H9 (cell line): Measurements from ENCODE around the gene SRC. TPM values are rescaled to one million over a fixed set of nuclear protein-coding genes. Genes with fewer than 3 reads are reported as not detected.
A peak's percentile ranks its signal among the peaks of the same experiment; 100 is the strongest.

Experiments
- DNase-seq: peaks from one replicate; pipeline ENCODE4 v3.0.0-alpha.2; 2017
- H2AFZ ChIP-seq: one replicate; pipeline ENCODE4 v1.6.1; 2013; ENCODE audit warnings: mild to moderate bottlenecking, low read length, control low read depth, moderate library complexity
- H2AK5ac ChIP-seq: 2 replicates; pipeline ENCODE4 v1.6.1; 2013; ENCODE audit warnings: low read length, control low read depth, mixed read lengths; ENCODE audit not compliant: insufficient read length
- H2BK120ac ChIP-seq: one replicate; pipeline ENCODE4 v1.6.1; 2013; ENCODE audit warnings: low read depth, mild to moderate bottlenecking, low read length, control low read depth, inconsistent platforms; ENCODE audit not compliant: poor library complexity, severe bottlenecking
- H2BK12ac ChIP-seq: 2 replicates; pipeline ENCODE4 v1.6.1; 2013; ENCODE audit warnings: low read length, control low read depth, mixed read lengths, low read depth; ENCODE audit not compliant: insufficient read length
- H2BK15ac ChIP-seq: 2 replicates; pipeline ENCODE4 v1.6.1; 2013; ENCODE audit warnings: low read depth, low read length, control low read depth
- H2BK20ac ChIP-seq: one replicate; pipeline ENCODE4 v1.6.1; 2013; ENCODE audit warnings: low read depth, mild to moderate bottlenecking, low read length, control low read depth, inconsistent platforms; ENCODE audit not compliant: poor library complexity, severe bottlenecking
- H2BK5ac ChIP-seq: 2 replicates; pipeline ENCODE4 v1.6.1; 2013; ENCODE audit warnings: low read length, control low read depth, mixed read lengths; ENCODE audit not compliant: insufficient read length
- H3K14ac ChIP-seq: 2 replicates; pipeline ENCODE4 v1.6.1; 2013; ENCODE audit warnings: low read length, control low read depth; ENCODE audit not compliant: insufficient read depth
- H3K18ac ChIP-seq: 2 replicates; pipeline ENCODE4 v1.6.1; 2013; ENCODE audit warnings: low read depth, mild to moderate bottlenecking, mixed read lengths, low read length, control low read depth; ENCODE audit not compliant: insufficient read length
- H3K23ac ChIP-seq: 2 replicates; pipeline ENCODE4 v1.6.1; 2013; ENCODE audit warnings: low read length, control low read depth, mixed read lengths, low read depth; ENCODE audit not compliant: insufficient read length
- H3K23me2 ChIP-seq: 2 replicates; pipeline ENCODE4 v1.6.1; 2013; ENCODE audit warnings: low read depth, mild to moderate bottlenecking, mixed read lengths, low read length, control low read depth; ENCODE audit not compliant: insufficient read length, poor library complexity, severe bottlenecking
- H3K27ac ChIP-seq: 2 replicates; pipeline ENCODE4 v1.5.1; 2013; ENCODE audit warnings: low read length, control low read depth, mixed read lengths, low read depth; ENCODE audit not compliant: insufficient read length
- H3K27me3 ChIP-seq: 2 replicates; pipeline ENCODE4 v1.6.1; 2013; ENCODE audit warnings: low read length, control low read depth, inconsistent platforms; ENCODE audit not compliant: insufficient read depth
- H3K4ac ChIP-seq: 2 replicates; pipeline ENCODE4 v1.6.1; 2013; ENCODE audit warnings: low read depth, mild to moderate bottlenecking, control low read depth, inconsistent platforms, low read length, moderate library complexity
- H3K4me1 ChIP-seq: 2 replicates; pipeline ENCODE4 v1.6.1; 2013; ENCODE audit warnings: low read length, control low read depth, inconsistent platforms; ENCODE audit not compliant: insufficient read depth
- H3K4me2 ChIP-seq: 2 replicates; pipeline ENCODE4 v1.6.1; 2013; ENCODE audit warnings: low read length, control low read depth, mixed read lengths; ENCODE audit not compliant: insufficient read length, insufficient read depth
- H3K56ac ChIP-seq: 2 replicates; pipeline ENCODE4 v1.6.1; 2013; ENCODE audit warnings: low read depth, mild to moderate bottlenecking, mixed read lengths, low read length, control low read depth; ENCODE audit not compliant: insufficient read length
- H3K79me1 ChIP-seq: 2 replicates; pipeline ENCODE4 v1.6.1; 2013; ENCODE audit warnings: low read depth, mild to moderate bottlenecking, moderate library complexity, low read length, control low read depth, inconsistent platforms; ENCODE audit not compliant: insufficient read depth, poor library complexity, severe bottlenecking
- H3K79me2 ChIP-seq: 2 replicates; pipeline ENCODE4 v1.6.1; 2013; ENCODE audit warnings: low read length, control low read depth, inconsistent platforms; ENCODE audit not compliant: insufficient read depth
- H3K9ac ChIP-seq: 2 replicates; pipeline ENCODE4 v1.6.1; 2013; ENCODE audit warnings: low read length, control low read depth, mixed read lengths; ENCODE audit not compliant: insufficient read length; ENCODE audit errors: extremely low read depth
- H3K9me3 ChIP-seq: one replicate; pipeline ENCODE4 v1.6.1; 2013; ENCODE audit warnings: low read depth, low read length, inconsistent platforms; ENCODE audit not compliant: control insufficient read depth
- H3T11ph ChIP-seq: one replicate; pipeline ENCODE4 v1.6.1; 2013; ENCODE audit warnings: mild to moderate bottlenecking, low read length, control low read depth, inconsistent platforms
- H4K20me1 ChIP-seq: one replicate; pipeline ENCODE4 v1.6.1; 2013; ENCODE audit not compliant: control insufficient read depth, insufficient read length, insufficient read depth
- H4K5ac ChIP-seq: 2 replicates; pipeline ENCODE4 v1.6.1; 2013; ENCODE audit warnings: low read depth, mild to moderate bottlenecking, mixed read lengths, low read length, control low read depth; ENCODE audit not compliant: insufficient read length
- H4K8ac ChIP-seq: replicated peaks from 2 replicates; pipeline ENCODE4 v1.6.1; 2013; ENCODE audit warnings: low read length, control low read depth, mixed read lengths, low read depth; ENCODE audit not compliant: insufficient read length
- H4K91ac ChIP-seq: 2 replicates; pipeline ENCODE4 v1.6.1; 2013; ENCODE audit warnings: low read depth, mild to moderate bottlenecking, moderate library complexity, mixed read lengths, low read length, control low read depth; ENCODE audit not compliant: insufficient read length
- H3K27ac Mint-ChIP-seq, 3 experiments: 2 replicates in 2 of 3; 3 replicates in 1 of 3; pipeline ENCODE4 v1.8.0; 2020 to 2021; ENCODE audit warnings: mixed read lengths in 3 of 3, mild to moderate bottlenecking in 1 of 3, moderate library complexity in 1 of 3
- H3K27me3 Mint-ChIP-seq: 2 replicates; pipeline ENCODE4 v1.8.0; 2021; ENCODE audit warnings: low read depth, mild to moderate bottlenecking, moderate library complexity, mixed read lengths
- H3K36me3 Mint-ChIP-seq, 3 experiments: 2 replicates in 2 of 3; 3 replicates in 1 of 3; pipeline ENCODE4 v1.8.0; 2020 to 2021; ENCODE audit warnings: low read depth in 3 of 3, mixed read lengths in 3 of 3; ENCODE audit not compliant: insufficient read depth in 1 of 3
- H3K4me1 Mint-ChIP-seq, 2 experiments: 2 replicates each; pipeline ENCODE4 v1.8.0; 2020; ENCODE audit warnings: mixed read lengths in 2 of 2
- H3K4me3 Mint-ChIP-seq, 2 experiments: 2 replicates in 1 of 2; 3 replicates in 1 of 2; pipeline ENCODE4 v1.8.0; 2020 to 2021; ENCODE audit warnings: mild to moderate bottlenecking in 2 of 2, mixed read lengths in 2 of 2, moderate library complexity in 1 of 2
- H3K9me3 Mint-ChIP-seq, 2 experiments: 2 replicates in 1 of 2; 3 replicates in 1 of 2; pipeline ENCODE4 v1.8.0; 2020; ENCODE audit warnings: mild to moderate bottlenecking in 2 of 2, mixed read lengths in 2 of 2, moderate library complexity in 1 of 2
- CTCF ChIP-seq: fragments of 200-600 bp; sonication (generic); conservative IDR thresholded peaks from 3 replicates; pipeline ENCODE4 v1.8.0; 2021; ENCODE audit warnings: antibody characterized with exemption, mild to moderate bottlenecking
- WGBS: extraction: QIAGEN DNeasy Blood & Tissue Kit; methylation state at CpG from one replicate; pipeline ENCODE4 v1.1.7; 2013; ENCODE audit warnings: missing lambda C conversion rate, low lambda C conversion rate, mixed read lengths; ENCODE audit not compliant: insufficient read length; ENCODE audit errors: extremely low coverage; 5-methylcytosine and 5-hydroxymethylcytosine counted together
- total RNA-seq: library from RNA; stranded (reverse); gene quantifications from 2 replicates; pipeline ENCODE4 v1.2.1, GENCODE V29; 2021

SRC gene
- total RNA-seq, 1 experiment from 2014 or later: 44.5 TPM

- Histone ChIP-seq H3K4me1 (no peaks in the 10 kb centered on the region; the same call in 1 of the 2 replicates), H3K14ac (no peak overlapping the region), H2BK120ac (no peak overlapping the region), H4K5ac (no peak overlapping the region), H4K20me1 (no peaks in the 10 kb centered on the region), H3K27me3 (no peaks in the 10 kb centered on the region), H2BK15ac (no peak overlapping the region), H2AFZ (no peak overlapping the region), H3K23me2 (no peaks in the 10 kb centered on the region), H3K9ac (no peak overlapping the region), H3K79me1 (no peaks in the 10 kb centered on the region), H3K9me3 (no peaks in the 10 kb centered on the region), H2BK12ac (no peak overlapping the region), H3K23ac (no peak overlapping the region), H3T11ph (no peak overlapping the region), H4K8ac (no peak overlapping the region), H2BK5ac (no peak overlapping the region), H3K56ac (no peak overlapping the region), H3K79me2 (no peaks in the 10 kb centered on the region), H3K4ac (no peak overlapping the region), H2BK20ac (no peak overlapping the region), H4K91ac (no peak overlapping the region), H3K18ac (no peak overlapping the region), H3K4me2 (no peak overlapping the region), H2AK5ac (no peak overlapping the region), H3K27ac (no peak overlapping the region)
- no peak for TF ChIP-seq CTCF
- H3K27me3 Mint-ChIP-seq: no peaks in the 10 kb centered on the region; the same call in 1 of the 2 replicates
- no CpG with 5 or more reads among the region's 11 CpGs for WGBS
- no peaks in the 10 kb centered on the region for H3K9me3 Mint-ChIP-seq
- no peak overlapping the region for H3K4me3 Mint-ChIP-seq
- H3K36me3 Mint-ChIP-seq: peaks cover 0 to 23% (median 16%) of the 10 kb centered on the region in 3 experiments; a peak in 5 of 7 replicates
- peak overlapping the region in 1 of 3 experiments; percentile 74; a peak in 1 of 7 replicates for H3K27ac Mint-ChIP-seq
- DNase-seq: no peak
- peaks cover 20 to 35% of the 10 kb centered on the region in 2 experiments for H3K4me1 Mint-ChIP-seq
These were observed 47.4 kb downstream of the SRC start for GRCh38 chr20:37393196-37393862.
